Fibroblast of villous mesenchyme (primary cell): ENCODE results near the gene SLC35E1. TPM values are rescaled to one million over a fixed set of nuclear protein-coding genes. Genes with fewer than 3 reads are reported as not detected.

Experiments used
- DNase-seq: peaks from one replicate; pipeline ENCODE4 v3.0.0-alpha.2; 2010; ENCODE audit warnings: low read depth
- H3K4me3 ChIP-seq: 2 replicates; pipeline ENCODE4 v1.5.1; 2011; ENCODE audit warnings: low read depth, mild to moderate bottlenecking, low read length
- CTCF ChIP-seq: IDR thresholded peaks from 2 replicates; pipeline ENCODE4 v1.5.1; 2012; ENCODE audit warnings: low read depth, mild to moderate bottlenecking, low read length; ENCODE audit not compliant: insufficient read depth
- total RNA-seq: library from RNA; depleted of rRNA; stranded (reverse); fragments of >200 nt; gene quantifications from 2 replicates; pipeline ENCODE4 v1.2.3, GENCODE V29; 2012

The SLC35E1 gene
- total RNA-seq, 1 donor = 46.2 TPM

- no peak for DNase-seq
- TF ChIP-seq CTCF = no peak
- H3K4me3 ChIP-seq = no peak overlapping the region
Measured at GRCh38 chr19:16522559-16523377, 49.4 kb downstream of the SLC35E1 start.

DNA sequence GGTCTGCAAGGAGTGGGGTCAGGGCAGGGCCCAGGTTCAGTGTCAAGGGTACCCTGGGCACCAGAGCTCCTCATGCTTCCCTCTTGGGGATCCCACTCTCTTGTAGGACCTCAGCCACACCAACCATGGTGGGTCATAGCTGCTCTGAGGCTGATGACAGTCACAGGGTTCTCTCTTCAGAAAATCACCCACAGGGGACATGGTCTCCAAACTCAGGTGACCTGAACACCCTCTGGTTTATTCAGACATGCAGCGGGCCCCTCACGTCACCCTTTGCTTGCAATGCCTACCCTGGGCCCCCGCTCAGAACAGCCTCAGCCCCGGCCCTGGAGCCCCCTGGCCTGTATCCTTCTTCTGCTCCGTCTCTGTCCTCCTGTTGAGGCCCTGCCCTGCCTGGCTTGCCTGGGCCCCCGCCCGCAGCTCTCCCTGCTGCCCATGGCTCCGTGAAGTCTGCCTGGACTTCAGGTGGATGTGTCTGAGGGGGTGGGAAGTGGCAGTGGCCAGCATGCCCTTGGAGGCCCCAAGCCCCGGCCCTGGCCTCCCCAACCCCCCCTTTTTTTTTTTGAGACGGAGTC lies 50.4 kb downstream of the SLC35E1 start:
- H3K4me3 ChIP-seq = no peak overlapping the region
- DNase-seq = no peak
- TF ChIP-seq CTCF = no peak

DNA sequence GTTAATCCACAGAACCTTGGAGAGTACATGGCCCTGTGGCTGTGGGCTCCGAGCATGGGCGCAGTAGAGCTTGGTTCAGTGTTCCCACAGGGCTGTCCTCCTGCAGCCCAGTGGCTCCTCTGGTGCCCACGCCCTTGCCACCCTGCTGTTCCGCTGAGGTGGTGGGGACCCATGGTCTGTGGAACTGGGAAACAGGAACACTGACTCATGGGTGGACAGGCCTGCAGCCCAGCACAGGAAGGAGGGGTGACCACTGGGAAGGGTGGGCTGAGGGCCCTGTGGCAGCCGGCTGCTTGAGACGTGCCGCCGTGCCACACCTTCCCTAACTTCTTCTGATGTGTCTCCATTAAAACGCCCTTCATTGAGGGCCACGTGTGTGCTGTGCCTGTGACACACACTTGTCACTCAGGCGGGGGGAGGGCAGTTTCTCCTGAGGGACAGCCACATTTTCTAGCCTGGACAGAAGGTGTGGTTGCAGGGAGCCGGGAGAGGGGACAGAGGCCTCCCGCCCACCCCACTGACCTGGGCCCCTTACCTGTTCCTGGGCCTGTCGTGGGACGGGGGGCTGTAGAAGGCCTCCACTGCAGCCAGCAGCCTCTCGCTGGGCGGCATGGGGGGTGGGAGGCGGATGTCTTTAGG lies 51.1 kb downstream of the SLC35E1 start:
- no peak overlapping the region for H3K4me3 ChIP-seq
- no peak for DNase-seq
- no peak for TF ChIP-seq CTCF

- TF ChIP-seq CTCF = no peak
- DNase-seq = no peak
Measured at GRCh38 chr19:16520074-16520973, 51.9 kb downstream of the SLC35E1 start.

GRCh38 chr19:16519230-16519687 lies 53.0 kb downstream of the SLC35E1 start:
- no peak overlapping the region for H3K4me3 ChIP-seq
- no peak for DNase-seq
- TF ChIP-seq CTCF = no peak

More at GRCh38 chr19:16520074-16520973, 51.9 kb downstream of the SLC35E1 start:
- no peak overlapping the region for H3K4me3 ChIP-seq
